Measurements from ENCODE around the gene ATF7. TPM values are rescaled to one million over a fixed set of nuclear protein-coding genes. Genes with fewer than 3 reads are reported as not detected.

ATF7 gene
- total and polyA plus RNA-seq, 2 of the 13 experiments (the other 11 are each of a cell fraction or from before 2014, with no cell fraction given): 9.6 to 16.2 TPM

DNA sequence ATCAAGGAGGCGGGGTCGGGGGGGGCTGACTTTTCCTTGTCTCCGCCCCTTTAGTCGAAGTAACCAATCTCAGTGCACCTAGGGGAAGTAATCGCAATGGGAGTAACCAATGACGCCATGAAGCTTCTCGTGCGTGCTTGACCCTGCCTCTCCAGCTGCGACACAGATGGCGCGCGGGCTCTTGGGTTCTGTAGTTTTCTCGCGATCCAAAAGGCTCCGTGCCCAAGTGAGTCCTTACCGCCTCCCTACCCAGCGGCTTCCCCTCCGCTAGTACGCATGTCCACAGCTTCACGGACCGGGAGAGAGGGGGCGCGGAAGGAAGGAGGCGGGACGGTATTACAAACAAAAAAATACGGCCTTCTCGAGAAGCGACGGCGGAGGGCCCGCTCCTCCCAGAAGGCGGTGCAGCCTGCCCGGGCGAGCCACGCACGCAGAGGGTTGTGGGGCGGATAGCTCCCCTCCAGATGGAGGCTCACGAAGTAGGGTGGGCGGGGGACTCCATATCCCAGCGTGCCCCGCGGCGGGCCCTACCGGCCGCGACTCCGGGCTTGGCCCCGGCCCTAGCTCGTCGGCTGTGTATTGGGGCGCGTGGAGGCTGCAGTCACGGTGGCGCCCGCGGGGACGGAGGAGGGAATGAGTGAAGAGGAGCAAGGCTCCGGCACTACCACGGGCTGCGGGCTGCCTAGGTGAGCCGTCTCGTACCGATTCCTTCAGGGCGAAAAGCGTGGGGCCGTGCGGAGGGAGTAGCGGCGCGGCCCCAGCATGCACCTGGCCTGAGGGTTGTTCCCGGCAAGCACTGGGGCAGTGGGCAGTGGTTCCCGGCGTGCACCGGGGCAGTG is 125.2 kb downstream of the ATF7 start, which contains the start of gene TARBP2 (continued):
- 0 out of 2 replicates have a peak, but pooled peaks have one; percentile 76 for TF ChIP-seq ZNF703 (CRISPR knock-in tag; IDR thresholded peaks at IDR 0.05; ENCODE audit: borderline replicate concordance)
- 0 out of 2 replicates have a peak, but pooled peaks have one; percentile 73 for TF ChIP-seq ZNF746 (CRISPR knock-in tag; IDR thresholded peaks at IDR 0.05)
- peak; percentile 69; the same call in 1 of the 2 replicates for TF ChIP-seq NKX3-1 (CRISPR knock-in tag; IDR thresholded peaks at IDR 0.05)
- TF ChIP-seq KDM2A (CRISPR knock-in tag; IDR thresholded peaks at IDR 0.05; ENCODE audit: borderline replicate concordance, low read depth): peak; percentile 94
- peak; percentile 77; the same call in 1 of the 2 replicates for TF ChIP-seq CHCHD3 (CRISPR knock-in tag; IDR thresholded peaks at IDR 0.05)
- TF ChIP-seq, protein P1, sequence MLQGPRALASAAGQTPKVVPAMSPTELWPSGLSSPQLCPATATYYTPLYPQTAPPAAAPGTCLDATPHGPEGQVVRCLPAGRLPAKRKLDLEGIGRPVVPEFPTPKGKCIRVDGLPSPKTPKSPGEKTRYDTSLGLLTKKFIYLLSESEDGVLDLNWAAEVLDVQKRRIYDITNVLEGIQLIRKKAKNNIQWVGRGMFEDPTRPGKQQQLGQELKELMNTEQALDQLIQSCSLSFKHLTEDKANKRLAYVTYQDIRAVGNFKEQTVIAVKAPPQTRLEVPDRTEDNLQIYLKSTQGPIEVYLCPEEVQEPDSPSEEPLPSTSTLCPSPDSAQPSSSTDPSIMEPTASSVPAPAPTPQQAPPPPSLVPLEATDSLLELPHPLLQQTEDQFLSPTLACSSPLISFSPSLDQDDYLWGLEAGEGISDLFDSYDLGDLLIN (CRISPR knock-in tag; IDR thresholded peaks at IDR 0.05; ENCODE audit: borderline replicate concordance): peak; percentile 88; the same call in 1 of the 2 replicates
- TF ChIP-seq ASH2L (IDR thresholded peaks at IDR 0.05; ENCODE audit: insufficient read length, low read depth, low read length): peak; percentile 91
- no peak for TF ChIP-seq MIER2 (CRISPR knock-in tag; IDR thresholded peaks at IDR 0.05)
- TF ChIP-seq, protein P2, sequence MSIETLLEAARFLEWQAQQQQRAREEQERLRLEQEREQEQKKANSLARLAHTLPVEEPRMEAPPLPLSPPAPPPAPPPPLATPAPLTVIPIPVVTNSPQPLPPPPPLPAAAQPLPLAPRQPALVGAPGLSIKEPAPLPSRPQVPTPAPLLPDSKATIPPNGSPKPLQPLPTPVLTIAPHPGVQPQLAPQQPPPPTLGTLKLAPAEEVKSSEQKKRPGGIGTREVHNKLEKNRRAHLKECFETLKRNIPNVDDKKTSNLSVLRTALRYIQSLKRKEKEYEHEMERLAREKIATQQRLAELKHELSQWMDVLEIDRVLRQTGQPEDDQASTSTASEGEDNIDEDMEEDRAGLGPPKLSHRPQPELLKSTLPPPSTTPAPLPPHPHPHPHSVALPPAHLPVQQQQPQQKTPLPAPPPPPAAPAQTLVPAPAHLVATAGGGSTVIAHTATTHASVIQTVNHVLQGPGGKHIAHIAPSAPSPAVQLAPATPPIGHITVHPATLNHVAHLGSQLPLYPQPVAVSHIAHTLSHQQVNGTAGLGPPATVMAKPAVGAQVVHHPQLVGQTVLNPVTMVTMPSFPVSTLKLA (IDR thresholded peaks at IDR 0.05): 0 out of 2 replicates have a peak, but pooled peaks have one; percentile 28
- TF ChIP-seq, protein P3, sequence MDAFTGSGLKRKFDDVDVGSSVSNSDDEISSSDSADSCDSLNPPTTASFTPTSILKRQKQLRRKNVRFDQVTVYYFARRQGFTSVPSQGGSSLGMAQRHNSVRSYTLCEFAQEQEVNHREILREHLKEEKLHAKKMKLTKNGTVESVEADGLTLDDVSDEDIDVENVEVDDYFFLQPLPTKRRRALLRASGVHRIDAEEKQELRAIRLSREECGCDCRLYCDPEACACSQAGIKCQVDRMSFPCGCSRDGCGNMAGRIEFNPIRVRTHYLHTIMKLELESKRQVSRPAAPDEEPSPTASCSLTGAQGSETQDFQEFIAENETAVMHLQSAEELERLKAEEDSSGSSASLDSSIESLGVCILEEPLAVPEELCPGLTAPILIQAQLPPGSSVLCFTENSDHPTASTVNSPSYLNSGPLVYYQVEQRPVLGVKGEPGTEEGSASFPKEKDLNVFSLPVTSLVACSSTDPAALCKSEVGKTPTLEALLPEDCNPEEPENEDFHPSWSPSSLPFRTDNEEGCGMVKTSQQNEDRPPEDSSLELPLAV (CRISPR knock-in tag; conservative IDR thresholded peaks at IDR 0.05; ENCODE audit: low read depth): no peak
- 0 out of 2 replicates have a peak, but pooled peaks have one; percentile 54 for TF ChIP-seq ZNF83 (CRISPR knock-in tag; IDR thresholded peaks at IDR 0.05; ENCODE audit: borderline replicate concordance)
- TF ChIP-seq ZFP62 (CRISPR knock-in tag; IDR thresholded peaks at IDR 0.05): peak; percentile 98
- no peak for TF ChIP-seq MED8 (CRISPR knock-in tag; IDR thresholded peaks at IDR 0.05; ENCODE audit: insufficient replicate concordance)
- TF ChIP-seq REPIN1 (CRISPR knock-in tag; IDR thresholded peaks at IDR 0.05; ENCODE audit: borderline replicate concordance, low read depth): peak; percentile 93
- no peak; the same call in 1 of the 2 replicates for TF ChIP-seq GTF2F1 (IDR thresholded peaks at IDR 0.05; ENCODE audit: low read length)
- TF ChIP-seq ZNF563 (CRISPR knock-in tag; IDR thresholded peaks at IDR 0.05): peak; percentile 85; the same call in 1 of the 2 replicates
- TF ChIP-seq, protein P4, sequence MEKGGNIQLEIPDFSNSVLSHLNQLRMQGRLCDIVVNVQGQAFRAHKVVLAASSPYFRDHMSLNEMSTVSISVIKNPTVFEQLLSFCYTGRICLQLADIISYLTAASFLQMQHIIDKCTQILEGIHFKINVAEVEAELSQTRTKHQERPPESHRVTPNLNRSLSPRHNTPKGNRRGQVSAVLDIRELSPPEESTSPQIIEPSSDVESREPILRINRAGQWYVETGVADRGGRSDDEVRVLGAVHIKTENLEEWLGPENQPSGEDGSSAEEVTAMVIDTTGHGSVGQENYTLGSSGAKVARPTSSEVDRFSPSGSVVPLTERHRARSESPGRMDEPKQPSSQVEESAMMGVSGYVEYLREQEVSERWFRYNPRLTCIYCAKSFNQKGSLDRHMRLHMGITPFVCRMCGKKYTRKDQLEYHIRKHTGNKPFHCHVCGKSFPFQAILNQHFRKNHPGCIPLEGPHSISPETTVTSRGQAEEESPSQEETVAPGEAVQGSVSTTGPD (CRISPR knock-in tag; IDR thresholded peaks at IDR 0.05): no peak
- no peak for TF ChIP-seq CHD4 (IDR thresholded peaks at IDR 0.05; ENCODE audit: borderline replicate concordance, low read length)
- TF ChIP-seq YY1 (IDR thresholded peaks at IDR 0.05; ENCODE audit: insufficient read depth, insufficient replicate concordance, low read depth, low read length): peak; percentile 58
- TF ChIP-seq ZKSCAN8 (CRISPR knock-in tag; IDR thresholded peaks at IDR 0.05; ENCODE audit: borderline replicate concordance): 0 out of 2 replicates have a peak, but pooled peaks have one; percentile 48
- TF ChIP-seq ETV6 (CRISPR knock-in tag; conservative IDR thresholded peaks at IDR 0.05): no peak

Data from HepG2 (cell line).